HG02938 (cell line): ENCODE data around the gene SEZ6.

Experiments used
- ATAC-seq: cut with Tn5 transposase; IDR thresholded peaks from one replicate; pipeline ENCODE4 v1.9.1; 2021; ENCODE audit warnings: mild to moderate bottlenecking, moderate library complexity; ENCODE audit not compliant: unreplicated experiment

Gene SEZ6

DNA sequence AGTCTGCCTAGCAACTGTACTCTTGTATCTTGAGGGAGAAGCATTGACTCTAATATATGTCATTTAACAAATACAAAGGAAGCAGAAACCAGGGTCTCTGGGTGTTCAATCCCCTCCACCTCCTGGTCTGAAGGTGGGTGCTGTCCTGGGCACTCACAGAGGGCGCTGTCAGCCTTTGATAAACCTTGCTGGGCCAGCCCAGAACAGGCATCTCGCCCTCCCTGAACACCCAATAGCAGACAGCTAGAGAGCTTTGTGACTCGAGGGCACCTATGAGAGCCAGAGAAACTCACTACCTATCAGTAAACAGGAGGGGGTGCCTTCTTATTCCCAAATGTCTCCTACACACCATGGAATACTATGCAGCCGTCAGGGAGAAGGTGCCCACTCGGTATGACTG, 30.8 kb upstream of the SEZ6 start:
- no peak for ATAC-seq

GRCh38 chr17:29034510-29034909, 28.7 kb upstream of the SEZ6 start:
- no peak for ATAC-seq

GRCh38 chr17:29032857-29033197, 27.0 kb upstream of the SEZ6 start:
- no peak for ATAC-seq

GRCh38 chr17:29032013-29032856, 26.4 kb upstream of the SEZ6 start:
- ATAC-seq: no peak

- ATAC-seq: no peak
Observed at GRCh38 chr17:29031488-29031887, 25.7 kb upstream of the SEZ6 start.

- ATAC-seq: no peak
Observed at GRCh38 chr17:29024316-29024952, 18.6 kb upstream of the SEZ6 start.

GRCh38 chr17:29022074-29022473, 16.2 kb upstream of the SEZ6 start:
- no peak for ATAC-seq

DNA sequence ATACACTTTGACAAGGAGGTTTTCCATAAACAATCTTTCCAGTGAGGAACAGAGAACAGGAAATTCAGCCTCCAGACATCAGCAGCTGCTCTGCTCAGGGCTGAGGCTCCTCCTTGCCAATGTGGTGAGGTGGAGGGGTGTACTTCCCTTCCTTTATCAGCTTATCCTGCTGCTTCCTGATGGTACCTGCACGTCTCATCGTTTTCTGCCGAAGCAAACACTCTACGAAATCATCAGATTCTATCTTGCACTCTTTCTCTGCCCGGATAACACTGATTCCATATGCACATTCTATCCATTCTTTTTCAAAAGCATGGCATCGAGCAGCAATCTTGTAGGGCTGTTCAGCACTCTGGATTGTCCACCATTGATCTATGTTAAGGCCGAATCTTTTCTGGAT, 15.4 kb upstream of the SEZ6 start:
- ATAC-seq: no peak

GRCh38 chr17:29020576-29020975, 14.7 kb upstream of the SEZ6 start:
- no peak for ATAC-seq

GRCh38 chr17:29019475-29020181, 13.8 kb upstream of the SEZ6 start:
- ATAC-seq: no peak

DNA sequence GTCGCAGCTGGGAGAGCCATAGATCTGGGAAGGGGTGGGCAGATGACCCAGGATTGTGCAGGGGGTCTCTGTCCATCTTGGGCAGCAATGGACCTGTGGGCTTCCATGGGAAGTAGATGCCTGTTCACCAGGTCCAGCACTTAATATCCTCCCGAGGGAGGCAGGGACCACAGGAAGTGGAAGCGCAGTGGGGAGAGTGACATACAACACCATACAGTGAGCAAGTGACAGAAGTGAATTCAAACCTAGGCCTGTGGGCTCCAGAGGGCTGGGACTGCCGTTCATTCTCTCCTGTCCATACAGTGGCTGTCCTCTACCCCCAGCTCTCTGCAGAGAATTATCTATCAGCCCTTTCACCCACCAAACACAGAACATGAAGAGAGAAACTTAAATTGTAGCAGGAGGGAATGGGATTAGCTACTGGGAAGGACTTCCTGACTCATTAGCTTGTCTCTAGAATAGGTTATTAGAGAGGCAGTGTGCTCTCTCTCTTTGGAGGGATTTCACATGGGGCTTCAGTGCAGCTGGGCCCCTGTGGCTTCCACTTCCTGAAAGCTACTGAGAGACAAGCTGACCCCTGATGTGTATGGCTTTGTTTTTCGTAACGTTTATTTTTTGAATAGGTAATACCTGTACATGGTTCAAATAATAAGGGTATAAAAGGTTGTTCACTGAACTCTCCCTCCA, 13.1 kb upstream of the SEZ6 start:
- ATAC-seq: no peak

- ATAC-seq: no peak
Observed at GRCh38 chr17:29016345-29017210, 10.7 kb upstream of the SEZ6 start.

DNA sequence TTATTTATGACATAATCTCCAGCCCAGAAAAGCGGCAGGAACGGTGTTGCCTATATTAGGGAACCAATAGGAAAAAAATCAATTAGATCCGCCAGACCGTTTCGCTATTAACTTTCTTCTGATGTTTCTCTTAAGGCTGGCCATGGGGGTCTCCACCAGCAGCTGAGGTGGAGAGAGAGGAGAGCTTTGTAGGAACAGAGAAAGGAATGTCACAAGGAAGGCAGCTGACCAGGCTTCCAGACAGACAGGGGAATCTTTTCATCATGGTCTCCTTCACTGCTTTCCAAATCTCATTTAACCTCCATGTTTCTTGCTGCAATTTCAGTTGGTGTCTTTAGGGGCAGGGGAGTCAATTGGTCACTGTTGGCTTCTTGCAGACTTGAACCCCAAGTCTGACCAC, 8.9 kb upstream of the SEZ6 start:
- ATAC-seq: no peak

- no peak for ATAC-seq
Observed at GRCh38 chr17:29012535-29012934, 6.7 kb upstream of the SEZ6 start.

GRCh38 chr17:29010586-29010985, 4.8 kb upstream of the SEZ6 start:
- no peak for ATAC-seq

- ATAC-seq: no peak
Observed at GRCh38 chr17:29010129-29010528, 4.3 kb upstream of the SEZ6 start.

DNA sequence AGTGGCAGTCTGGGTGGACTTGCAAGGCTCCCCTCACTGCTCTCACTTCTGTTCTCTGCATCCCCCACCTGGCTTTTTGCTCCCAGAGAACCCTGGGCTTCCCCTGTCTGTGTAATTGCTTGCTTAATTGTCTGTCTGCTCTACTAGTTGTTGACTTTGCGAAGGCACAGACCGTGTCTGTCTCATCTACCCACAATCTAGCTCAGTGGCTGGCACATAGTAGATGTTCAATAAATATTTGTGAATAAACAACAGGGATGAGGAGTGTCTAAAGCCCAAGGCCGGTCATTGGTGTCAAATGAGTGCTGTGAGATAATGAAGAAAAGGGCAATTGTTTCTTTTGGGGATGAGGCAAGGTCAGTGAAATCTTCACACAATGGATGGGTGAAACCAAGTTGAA, 2.8 kb upstream of the SEZ6 start:
- no peak for ATAC-seq

- ATAC-seq: no peak
Observed at GRCh38 chr17:29007860-29008455, 2.1 kb upstream of the SEZ6 start.

GRCh38 chr17:29007456-29007855, 1.6 kb upstream of the SEZ6 start:
- ATAC-seq: no peak

GRCh38 chr17:29004081-29004692, 1.6 kb downstream of the SEZ6 start:
- no peak for ATAC-seq
